Measurements from ENCODE around the gene RBPJ. TPM values are rescaled to one million over a fixed set of nuclear protein-coding genes. Genes with fewer than 3 reads are reported as not detected.

RBPJ gene
- total RNA-seq, result 134 and 145 TPM in 2 replicates

DNA sequence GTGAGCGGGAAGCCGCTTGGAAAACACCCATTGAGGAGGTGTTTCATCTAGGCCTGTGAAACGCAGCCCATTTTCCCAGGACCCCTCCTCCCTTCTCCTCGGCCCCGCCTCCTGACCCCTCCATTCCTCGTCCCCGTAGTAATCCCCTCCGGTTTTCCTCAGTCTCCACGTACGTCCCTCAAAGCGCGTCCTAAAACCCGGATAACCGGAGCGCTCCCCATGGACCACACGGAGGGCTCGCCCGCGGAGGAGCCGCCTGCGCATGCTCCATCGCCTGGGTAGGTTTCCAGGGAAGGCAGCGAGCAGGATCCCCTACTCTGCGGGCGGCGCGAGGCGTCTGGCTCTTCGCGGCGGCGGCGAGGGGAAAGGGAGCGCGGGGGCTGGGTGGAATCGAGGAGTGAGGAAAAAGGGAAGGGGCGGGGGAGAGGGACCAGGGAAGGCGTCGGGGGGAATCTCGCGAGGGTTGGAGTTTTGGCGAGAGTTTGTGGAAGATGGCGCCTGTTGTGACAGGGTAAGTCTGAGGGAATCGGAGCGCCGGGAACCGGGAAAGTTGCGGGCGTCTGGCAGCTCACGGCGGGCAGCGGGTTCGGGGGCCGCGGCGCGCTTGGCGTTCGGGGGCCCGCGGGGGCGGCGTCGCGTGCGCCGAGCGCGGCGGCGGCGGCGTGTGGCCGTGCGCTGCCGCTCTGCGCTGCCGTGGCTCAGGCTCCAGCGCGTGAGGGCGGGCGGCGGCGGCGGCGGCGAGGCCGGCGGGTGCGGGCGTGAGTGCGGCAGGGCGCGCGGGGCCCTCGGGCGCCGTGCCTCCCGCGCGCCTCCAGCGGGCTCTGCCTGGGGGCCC lies at the start of gene RBPJ:
Gene RBPJ (plus strand): TSS at position 477 of the 835 bp plus-strand sequence. CDS start 15 bp downstream, at position 492.
- intact Hi-C loops (cut with micrococcal nuclease), result loop anchor here (1.0 to 5.0 kb wide), 4 partner anchors 8 to 1738 kb away; partner anchors contain the start of gene DHX15

DNA sequence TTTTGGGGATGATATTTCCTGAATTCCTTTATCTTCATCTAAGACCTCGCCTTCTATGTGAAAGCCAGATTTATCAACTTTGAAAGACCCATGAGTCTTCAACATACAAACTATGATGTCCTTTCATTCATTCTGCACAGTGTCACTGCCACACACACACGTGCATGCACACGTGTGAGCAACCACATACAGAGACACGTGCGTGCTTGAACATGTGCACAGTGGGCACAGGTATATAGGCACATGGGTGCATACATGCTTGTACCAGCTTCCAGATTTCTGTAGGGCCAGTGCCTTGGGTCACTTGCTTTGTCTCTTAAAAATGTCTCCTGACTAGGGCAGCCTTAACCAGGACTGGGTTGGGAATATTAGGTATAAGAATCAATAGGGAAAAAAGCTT lies 49.1 kb upstream of the RBPJ start:
- intact Hi-C loops (cut with micrococcal nuclease), result no loop called here

DNA sequence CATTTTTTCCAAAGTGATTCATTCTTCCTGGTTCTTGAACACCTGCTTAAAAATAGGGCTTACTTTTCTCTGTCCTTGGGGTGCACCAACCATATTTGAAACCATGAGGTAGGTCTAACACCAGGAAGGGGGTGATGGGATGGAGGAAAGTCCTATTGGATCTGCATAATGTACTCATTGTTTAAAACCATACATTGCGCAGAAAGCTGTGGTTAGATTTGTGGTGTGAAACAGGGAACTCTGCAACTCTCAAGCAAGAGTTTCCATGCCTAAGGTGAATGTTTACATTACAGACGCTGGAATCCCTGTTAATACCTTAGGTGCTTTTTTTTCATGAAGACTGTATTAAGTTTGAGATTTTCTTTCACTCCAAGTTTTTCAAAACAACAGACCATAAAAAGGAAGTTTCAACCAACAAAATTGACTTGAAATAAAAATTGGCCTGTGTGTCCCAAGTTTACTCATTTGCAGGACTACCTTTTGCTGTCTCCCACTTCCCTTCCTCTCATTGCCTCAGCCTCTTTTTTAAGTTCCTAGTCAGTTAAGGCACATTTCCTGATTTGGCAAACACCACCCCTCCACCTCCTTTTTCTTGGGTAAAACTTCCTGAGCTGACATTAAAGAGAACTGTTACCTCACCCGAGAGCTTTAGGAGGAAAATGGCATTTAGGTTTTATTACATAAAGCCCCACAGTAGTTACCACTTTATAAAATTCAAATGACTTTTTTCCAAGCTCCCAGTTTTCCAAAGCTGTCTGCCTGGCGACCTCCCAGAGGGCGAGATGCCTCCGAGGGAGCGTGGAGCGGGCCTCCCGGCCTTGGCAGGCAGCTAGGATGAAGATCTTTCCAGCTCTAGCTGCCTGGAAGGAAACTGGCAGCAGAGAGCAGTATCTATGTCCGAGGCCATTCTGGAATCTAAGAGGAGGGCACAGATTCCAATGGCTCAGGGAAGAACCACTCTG lies 47.9 kb upstream of the RBPJ start:
- intact Hi-C loops (cut with micrococcal nuclease), result no loop called here

DNA sequence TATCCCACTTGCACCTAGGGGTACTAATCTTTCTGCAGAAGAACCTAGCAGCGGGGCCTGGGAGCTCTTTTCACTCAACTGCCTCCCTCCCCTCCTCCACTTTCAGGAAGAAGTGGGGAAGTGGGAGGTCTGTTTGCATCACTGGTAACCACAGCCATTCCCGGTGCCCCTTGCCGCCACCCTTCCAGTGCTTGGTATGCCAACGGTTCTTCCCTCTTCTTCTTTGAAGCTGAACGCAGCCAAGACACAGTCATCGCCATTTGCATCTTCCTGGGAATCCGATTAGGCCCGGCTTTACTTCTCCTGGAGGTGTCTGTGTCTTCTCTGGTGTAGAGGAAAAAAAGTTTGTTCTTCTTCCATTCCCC lies 47.2 kb upstream of the RBPJ start:
- intact Hi-C loops (cut with micrococcal nuclease), result no loop called here

DNA sequence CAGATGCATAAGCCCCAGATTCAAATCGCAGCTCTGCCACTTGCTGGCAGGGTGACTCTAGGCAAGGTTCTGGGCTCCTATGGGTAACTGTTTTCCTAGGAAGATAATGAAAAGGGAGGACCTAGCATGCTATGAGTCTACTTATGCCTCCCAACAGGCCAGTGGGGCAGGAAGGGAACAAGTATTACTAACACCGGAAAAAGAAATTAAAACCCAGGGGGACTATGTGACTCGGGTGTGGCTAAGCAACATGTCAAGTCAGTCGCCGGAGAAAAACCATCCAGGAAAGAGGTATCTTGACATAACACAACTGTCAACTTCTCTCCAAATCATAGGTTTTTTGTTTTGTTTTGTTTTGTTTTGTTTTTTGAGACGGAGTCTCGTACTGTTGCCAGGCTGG lies 45.5 kb upstream of the RBPJ start:
- intact Hi-C loops (cut with micrococcal nuclease), result no loop called here

DNA sequence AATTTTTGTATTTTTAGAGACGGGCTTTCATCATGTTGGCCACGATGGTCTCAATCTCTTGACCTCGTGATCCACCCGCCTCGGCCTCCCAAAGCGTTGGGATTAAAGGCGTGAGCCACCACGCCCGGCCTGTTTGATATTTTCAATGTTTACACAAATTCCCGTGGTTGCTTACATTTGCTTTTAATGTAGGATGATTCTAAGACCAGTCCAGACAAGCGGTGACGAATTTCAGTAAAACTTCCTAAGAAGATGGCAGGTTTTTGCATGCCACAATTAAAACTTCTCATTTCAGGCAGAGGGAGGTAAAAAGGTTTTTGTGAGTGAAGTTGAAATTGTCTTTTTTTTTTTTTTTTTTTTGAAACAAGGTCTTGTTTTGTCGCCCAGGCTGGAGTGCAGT lies 41.4 kb upstream of the RBPJ start:
- intact Hi-C loops (cut with micrococcal nuclease), result no loop called here

DNA sequence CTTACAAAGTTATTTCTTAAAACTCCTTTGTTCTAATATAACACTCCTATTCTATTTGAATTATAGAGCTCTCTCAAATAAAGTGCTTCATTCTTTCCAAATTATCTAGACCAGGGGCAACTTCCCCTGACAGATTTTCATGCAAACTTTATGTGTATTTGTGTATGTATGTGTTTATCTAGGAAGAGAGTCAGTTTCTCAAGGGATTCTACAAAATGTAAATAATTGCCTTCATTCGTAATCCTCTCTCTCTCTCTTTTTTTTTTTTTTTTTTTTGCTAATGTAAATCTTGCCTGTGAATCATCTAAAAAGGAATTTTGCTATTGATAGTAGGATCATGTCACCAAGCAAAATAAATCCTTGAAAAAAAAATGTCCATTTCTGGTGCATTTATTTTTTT lies 38.9 kb upstream of the RBPJ start:
- intact Hi-C loops (cut with micrococcal nuclease), result no loop called here

DNA sequence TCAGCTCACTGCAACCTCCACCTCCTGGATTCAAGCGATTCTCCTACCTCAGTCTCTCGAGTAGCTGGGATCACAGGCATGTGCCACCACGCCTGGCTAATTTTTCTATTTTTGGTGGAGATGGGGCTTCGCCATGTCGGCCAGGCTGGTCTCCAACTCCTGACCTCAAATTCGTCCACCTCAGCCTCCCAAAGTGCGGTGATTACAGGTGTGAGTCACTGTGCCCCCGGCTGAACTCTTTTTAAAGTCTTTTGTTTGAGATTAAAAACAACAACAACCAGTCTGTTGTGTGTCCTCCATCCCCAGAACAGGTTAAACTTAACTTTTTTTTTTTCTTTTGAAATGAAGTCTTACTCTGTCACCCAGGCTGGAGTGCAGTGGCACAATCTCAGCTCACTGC lies 36.3 kb upstream of the RBPJ start:
- intact Hi-C loops (cut with micrococcal nuclease), result no loop called here

DNA sequence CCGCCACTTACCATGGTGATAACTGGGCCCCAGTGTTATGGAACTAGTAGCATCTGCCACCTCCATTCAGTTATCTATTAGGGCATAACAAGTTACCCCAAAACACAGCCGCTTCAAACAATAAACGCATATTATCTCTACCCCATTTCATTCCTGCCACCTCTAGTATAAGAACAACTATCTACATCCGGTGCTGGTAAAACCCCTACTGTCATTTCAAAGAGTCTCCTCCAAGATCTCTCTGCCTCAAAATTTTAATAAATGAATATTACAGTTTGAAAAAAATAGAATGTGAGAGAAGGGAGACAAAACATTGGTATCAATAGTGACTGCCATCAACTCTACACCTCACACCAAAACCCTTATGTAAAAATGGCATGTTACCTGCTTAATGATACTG lies 35.5 kb upstream of the RBPJ start:
- intact Hi-C loops (cut with micrococcal nuclease), result loop anchor here (5.0 kb wide), 1 partner anchor 38 kb away; no protein-coding TSS in a partner anchor

DNA sequence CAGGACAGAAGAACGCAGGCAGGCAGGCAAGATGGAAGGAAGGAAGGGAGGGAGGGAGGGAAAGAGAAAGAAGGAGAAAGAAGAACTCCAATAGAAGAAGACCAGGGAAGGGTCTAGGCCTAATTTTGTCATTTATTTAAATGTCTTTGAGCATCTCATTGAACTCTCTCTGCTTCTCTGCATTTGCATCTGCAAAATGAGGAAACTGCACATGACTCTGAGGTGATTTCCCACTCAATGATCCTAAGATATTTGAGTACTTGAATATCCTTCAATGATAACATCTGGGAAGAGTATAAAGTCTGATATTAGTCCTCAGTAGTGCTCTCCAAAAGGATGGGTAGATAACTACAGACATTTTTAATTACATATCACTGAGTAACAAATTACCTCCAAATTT lies 33.1 kb upstream of the RBPJ start:
- intact Hi-C loops (cut with micrococcal nuclease), result loop anchor here (1.0 to 5.0 kb wide), 2 partner anchors 32 to 40 kb away; no protein-coding TSS in a partner anchor

DNA sequence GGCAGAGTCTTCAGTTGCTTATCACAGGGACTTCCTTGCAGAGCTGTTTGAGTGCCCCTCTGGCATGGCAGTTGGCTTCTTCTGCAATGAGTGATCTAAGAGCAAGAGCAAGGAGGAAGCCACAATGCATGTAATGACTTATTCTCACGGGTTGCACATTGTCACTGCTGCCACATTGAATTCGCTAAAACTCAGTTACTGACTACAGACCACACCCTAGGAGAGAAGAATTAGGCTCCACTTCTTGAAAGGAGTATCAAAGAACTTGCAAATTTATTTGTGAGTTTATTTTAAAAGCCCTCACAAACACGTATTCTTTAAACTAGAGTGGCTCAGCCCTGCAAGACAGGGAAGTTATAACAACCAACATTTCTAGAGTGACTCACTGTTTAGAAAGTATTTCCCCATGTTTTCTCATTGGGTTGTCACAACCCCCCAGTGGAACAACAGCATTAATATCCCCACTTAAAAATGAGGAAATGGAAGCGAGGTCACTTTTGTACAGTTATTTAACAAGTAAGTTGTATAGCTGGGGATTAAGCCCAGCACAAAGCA lies 32.4 kb upstream of the RBPJ start:
- intact Hi-C loops (cut with micrococcal nuclease), result loop anchor here (1.0 to 5.0 kb wide), 2 partner anchors 31 to 41 kb away; no protein-coding TSS in a partner anchor

DNA sequence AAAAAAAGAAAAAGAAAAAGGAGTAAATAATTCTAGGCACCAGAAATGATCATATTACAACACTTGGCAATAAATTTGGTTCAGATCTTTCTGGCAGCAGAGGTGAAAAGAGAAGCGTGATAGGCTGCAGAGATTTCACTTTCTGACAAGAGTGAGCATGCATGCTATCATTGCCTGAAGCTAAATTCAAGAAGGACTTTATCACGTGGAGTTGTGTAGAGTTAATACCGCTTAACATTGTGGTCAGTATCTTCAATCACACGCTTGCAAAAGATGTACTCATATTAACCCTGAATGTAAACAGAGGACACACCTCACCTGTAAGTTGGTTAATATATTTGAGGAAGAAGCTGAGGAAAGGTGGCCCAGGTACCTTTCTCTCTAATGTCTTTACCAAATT lies 31.4 kb upstream of the RBPJ start:
- intact Hi-C loops (cut with micrococcal nuclease), result loop anchor here (5.0 kb wide), 1 partner anchor 42 kb away; no protein-coding TSS in a partner anchor

DNA sequence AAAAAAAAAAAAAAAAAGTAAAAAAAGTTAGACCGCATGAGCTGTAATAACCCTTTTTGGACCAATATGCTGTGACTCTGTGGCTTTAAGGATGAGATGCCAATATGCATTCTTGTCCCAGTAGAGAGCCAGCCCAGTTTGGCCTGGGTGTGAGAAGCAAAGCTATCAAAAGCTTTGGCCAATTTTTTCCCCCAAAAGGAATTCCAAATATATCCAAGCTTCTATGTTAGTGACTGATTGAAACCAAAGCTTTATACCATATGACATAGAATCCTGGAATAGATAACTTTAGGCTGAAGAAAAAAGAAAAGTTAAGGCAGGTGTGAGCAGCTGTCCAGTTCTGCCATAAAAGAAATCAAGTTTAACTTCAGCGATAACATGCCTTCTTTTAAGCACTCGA lies 30.5 kb upstream of the RBPJ start:
- intact Hi-C loops (cut with micrococcal nuclease), result no loop called here

DNA sequence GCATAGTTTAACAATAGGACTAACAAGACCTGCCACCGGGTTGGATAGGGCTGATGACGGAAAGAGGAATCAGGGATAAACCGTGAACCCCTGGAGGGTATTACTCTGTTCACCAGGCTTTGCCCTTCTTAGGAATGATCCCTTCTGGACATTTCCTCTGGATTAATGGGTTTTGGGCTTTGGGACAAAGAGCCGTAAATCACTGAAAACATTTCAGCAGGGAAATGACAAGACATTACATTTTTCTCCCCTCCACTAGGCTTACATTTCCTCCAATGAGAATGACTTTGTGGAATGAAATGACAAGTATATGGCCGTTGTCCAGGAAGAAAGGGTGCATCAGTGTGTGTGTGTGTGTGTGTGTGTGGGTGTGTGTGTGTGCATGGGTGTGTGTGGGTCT lies 25.9 kb upstream of the RBPJ start:
- intact Hi-C loops (cut with micrococcal nuclease), result no loop called here

DNA sequence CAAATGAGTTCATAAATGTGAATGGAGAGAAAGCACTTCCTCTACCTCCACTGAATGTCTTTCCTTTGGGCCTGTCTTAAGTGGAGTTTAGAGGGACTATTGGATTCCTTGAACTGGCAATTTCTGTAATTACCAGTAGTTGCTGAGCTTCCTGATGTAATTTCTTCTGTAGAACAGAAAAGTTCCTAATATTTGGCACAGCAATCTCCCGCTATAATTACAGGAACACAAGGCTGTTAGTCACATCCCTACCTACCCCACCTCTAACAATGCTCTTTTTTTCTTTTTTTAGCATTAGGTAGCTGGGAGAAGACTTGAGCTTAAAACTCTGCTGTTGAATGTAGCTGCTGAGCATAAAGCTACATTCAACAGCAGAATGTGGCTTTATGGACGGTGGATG lies 24.8 kb upstream of the RBPJ start:
- intact Hi-C loops (cut with micrococcal nuclease), result no loop called here

DNA sequence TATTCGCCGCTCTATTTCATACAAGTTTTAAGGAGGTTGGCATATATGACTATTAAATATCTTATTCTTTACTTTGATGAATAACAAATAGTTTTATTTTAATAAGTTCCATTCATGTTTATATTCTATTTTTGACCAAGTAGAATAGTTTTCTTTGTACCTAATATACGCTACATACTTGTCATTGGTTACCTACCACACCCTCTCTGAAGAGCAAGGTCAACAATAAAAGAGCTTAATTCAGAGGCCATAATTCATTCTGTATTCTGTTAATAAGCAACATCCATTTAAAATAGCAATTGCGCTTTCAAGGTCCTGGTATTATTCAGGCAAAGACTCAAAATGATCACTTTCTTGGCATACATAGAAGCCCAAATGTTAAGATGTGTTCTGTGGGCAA lies 24.3 kb upstream of the RBPJ start:
- intact Hi-C loops (cut with micrococcal nuclease), result no loop called here

DNA sequence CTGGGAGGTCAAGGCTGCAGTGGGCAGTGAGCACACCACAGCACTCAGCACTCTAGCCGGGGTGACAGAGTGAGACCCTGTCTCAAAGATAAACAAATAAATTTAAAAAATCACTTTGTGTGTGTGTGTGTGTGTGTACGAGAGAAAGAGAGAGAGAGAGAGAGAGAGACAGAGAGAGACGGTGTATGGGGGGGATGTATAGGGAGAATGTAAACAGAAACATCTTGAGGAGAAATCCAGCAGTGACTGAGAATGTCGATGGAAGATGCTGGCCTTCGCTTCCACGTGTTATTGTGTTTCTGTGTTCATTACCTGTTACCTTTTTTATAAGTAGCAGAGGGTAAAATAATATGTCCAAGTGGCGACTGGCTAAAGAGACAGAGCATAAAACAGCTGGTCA lies 23.6 kb upstream of the RBPJ start:
- intact Hi-C loops (cut with micrococcal nuclease), result no loop called here

DNA sequence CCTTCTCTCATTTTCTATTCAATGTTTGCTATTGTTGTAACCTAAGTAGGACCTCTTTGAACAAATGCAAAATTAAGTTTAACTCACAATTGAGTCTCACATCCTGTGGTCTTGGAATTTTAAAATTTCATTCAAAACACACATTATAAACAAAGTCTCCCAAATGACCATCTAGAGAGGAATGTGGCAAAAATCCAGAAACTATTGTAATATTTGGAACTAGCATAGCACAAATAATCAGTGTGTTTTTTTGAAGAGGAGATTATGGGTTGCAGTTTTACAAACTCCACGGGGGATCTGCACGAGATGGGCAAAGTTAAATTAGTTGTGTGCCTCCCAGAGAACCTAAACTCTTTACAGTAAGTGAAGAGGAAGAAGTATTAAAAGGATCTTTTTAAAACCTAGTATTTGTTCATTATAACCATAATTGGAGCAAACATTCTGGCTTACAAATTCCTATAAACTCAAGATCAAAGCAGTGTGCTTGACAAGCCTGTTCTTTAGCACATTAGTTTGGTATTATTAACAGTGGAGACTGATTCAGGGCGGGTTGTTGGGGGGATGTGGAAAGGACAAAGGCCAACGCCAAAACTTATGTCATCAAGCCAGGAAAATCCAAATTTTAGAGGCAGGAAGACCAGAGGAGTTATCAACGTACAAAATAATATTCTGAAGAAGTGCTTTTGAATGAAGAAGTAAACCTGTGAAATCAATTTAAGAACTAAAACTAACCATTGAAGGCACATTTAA lies 22.4 kb upstream of the RBPJ start:
- intact Hi-C loops (cut with micrococcal nuclease), result no loop called here

DNA sequence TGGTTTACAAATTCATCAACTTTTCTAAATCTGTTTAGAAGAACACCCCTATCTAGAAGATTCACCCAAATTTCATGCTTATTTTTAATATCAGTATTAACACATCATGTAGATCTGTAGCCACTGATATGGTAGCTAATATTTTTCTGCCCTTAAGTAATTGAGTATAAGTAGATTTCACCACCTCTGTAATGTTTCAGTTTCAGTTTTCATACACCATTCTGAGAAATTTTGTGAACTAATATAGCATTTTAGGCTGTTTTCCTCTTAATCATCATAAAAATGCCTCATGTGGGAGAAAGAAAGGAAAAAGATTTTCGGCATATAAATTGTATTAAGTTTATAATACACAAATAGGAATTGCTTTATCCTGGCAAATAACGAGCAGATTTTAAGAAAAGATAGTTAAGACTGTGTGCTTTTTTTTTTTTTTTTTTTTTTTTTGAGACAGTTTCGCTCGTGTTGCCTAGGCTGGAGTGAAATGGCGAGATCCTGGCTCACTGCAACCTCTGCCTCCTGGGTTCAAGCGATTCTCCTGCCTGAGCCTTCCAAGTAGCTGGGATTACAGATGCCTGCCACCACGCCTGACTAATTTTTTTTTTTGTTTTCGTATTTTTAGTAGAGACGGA lies 21.4 kb upstream of the RBPJ start:
- intact Hi-C loops (cut with micrococcal nuclease), result loop anchor here (1.0 kb wide), 1 partner anchor 9 kb away; no protein-coding TSS in a partner anchor
